GM18519 (cell line): ENCODE measurements around the gene PCDHGB6.
A peak's percentile ranks its signal among the peaks of the same experiment; 100 is the strongest.
"Not testable (repeated sequence)": the region's sequence is repeated elsewhere in the genome, so short reads cannot be mapped to it uniquely, and the experiment has no call there.

Experiments used
- ATAC-seq: cut with Tn5 transposase; IDR thresholded peaks from one replicate; pipeline ENCODE4 v1.9.1; 2021; ENCODE audit warnings: mild to moderate bottlenecking, moderate library complexity; ENCODE audit not compliant: unreplicated experiment, low FRiP score

The PCDHGB6 gene

GRCh38 chr5:141407790-141408505 is at the start of gene PCDHGB6:
Gene PCDHGB6 (plus strand): TSS chr5:141408021. CDS start chr5:141408203, 182 bp downstream.
- not testable (repeated sequence) for ATAC-seq

- ATAC-seq = no peak
These were observed 47.9 kb upstream of the PCDHGB6 start, which contains the start of gene PCDHGB2 for GRCh38 chr5:141359790-141360426. Gene PCDHGB2 (plus strand): TSS chr5:141359994. CDS start chr5:141360136, 142 bp downstream.

GRCh38 chr5:141360685-141361084 is 47.1 kb upstream of the PCDHGB6 start:
- no peak for ATAC-seq

GRCh38 chr5:141362719-141363118 is 45.1 kb upstream of the PCDHGB6 start:
- no peak for ATAC-seq

GRCh38 chr5:141363952-141364660 is 43.7 kb upstream of the PCDHGB6 start, which contains the start of gene PCDHGA5:
Gene PCDHGA5 (plus strand): TSS chr5:141364162. CDS start chr5:141364331, 169 bp downstream.
- no peak for ATAC-seq

- ATAC-seq = no peak
These were observed 41.6 kb upstream of the PCDHGB6 start for GRCh38 chr5:141366016-141366896.

- ATAC-seq = peak; percentile 96
These were observed 37.6 kb upstream of the PCDHGB6 start, which contains the start of gene PCDHGB3 for GRCh38 chr5:141369994-141370848. Gene PCDHGB3 (plus strand): TSS chr5:141370242. CDS start chr5:141370395, 153 bp downstream.

GRCh38 chr5:141371572-141372475 is 36.0 kb upstream of the PCDHGB6 start:
- no peak for ATAC-seq

- no peak for ATAC-seq
These were observed 34.0 kb upstream of the PCDHGB6 start, which contains the start of gene PCDHGA6 for GRCh38 chr5:141373673-141374317. Gene PCDHGA6 (plus strand): TSS chr5:141373891. CDS start chr5:141374084, 193 bp downstream.

GRCh38 chr5:141374627-141375026 is 33.2 kb upstream of the PCDHGB6 start:
- no peak for ATAC-seq

GRCh38 chr5:141375444-141376155 is 32.2 kb upstream of the PCDHGB6 start:
- not testable (repeated sequence) for ATAC-seq

GRCh38 chr5:141382469-141383294 is 25.1 kb upstream of the PCDHGB6 start, which contains the start of gene PCDHGA7:
Gene PCDHGA7 (plus strand): TSS chr5:141382742. CDS start chr5:141382900, 158 bp downstream.
- ATAC-seq = no peak

GRCh38 chr5:141383345-141383744 is 24.5 kb upstream of the PCDHGB6 start:
- no peak for ATAC-seq

- no peak for ATAC-seq
These were observed 23.2 kb upstream of the PCDHGB6 start for GRCh38 chr5:141384471-141385267.
